ENCODE data around the gene EML4.
"Not testable (repeated sequence)": the region's sequence is repeated elsewhere in the genome, so short reads cannot be mapped to it uniquely, and the experiment has no call there.

Gene EML4

GRCh38 chr2:42133771-42134195 is 35.4 kb upstream of the EML4 start:
- POLR2A ChIA-PET = no interaction called here
- no peak for DNase-seq (ENCODE audit: extremely low spot score)
- TF ChIP-seq, protein P1, sequence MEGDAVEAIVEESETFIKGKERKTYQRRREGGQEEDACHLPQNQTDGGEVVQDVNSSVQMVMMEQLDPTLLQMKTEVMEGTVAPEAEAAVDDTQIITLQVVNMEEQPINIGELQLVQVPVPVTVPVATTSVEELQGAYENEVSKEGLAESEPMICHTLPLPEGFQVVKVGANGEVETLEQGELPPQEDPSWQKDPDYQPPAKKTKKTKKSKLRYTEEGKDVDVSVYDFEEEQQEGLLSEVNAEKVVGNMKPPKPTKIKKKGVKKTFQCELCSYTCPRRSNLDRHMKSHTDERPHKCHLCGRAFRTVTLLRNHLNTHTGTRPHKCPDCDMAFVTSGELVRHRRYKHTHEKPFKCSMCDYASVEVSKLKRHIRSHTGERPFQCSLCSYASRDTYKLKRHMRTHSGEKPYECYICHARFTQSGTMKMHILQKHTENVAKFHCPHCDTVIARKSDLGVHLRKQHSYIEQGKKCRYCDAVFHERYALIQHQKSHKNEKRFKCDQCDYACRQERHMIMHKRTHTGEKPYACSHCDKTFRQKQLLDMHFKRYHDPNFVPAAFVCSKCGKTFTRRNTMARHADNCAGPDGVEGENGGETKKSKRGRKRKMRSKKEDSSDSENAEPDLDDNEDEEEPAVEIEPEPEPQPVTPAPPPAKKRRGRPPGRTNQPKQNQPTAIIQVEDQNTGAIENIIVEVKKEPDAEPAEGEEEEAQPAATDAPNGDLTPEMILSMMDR (IDR thresholded peaks at IDR 0.05; ENCODE audit: control extremely low read depth, extremely low read depth, low read depth, missing control alignments) = no peak
- CTCF ChIA-PET = interaction anchor here (1.0 to 1.6 kb wide), 5 partner anchors 9 to 44 kb away, joined by 3 to 11 read pairs (median 3); no protein-coding TSS in a partner anchor

GRCh38 chr2:42134401-42134932 is 34.7 kb upstream of the EML4 start:
- DNase-seq (ENCODE audit: extremely low spot score); POLR2A ChIA-PET: not testable (repeated sequence)
- CTCF ChIA-PET = interaction anchor here (1.5 to 1.6 kb wide), 2 partner anchors 39 to 44 kb away, joined by 3 read pairs; no protein-coding TSS in a partner anchor

GRCh38 chr2:42135381-42136312 is 33.5 kb upstream of the EML4 start:
- no peak for DNase-seq (ENCODE audit: extremely low spot score)
- ChIA-PET CTCF (interaction anchor here (1.0 to 2.0 kb wide), 9 partner anchors 10 to 266 kb away, joined by 3 to 6 read pairs (median 3); no protein-coding TSS in a partner anchor), POLR2A (no interaction called here)
- TF ChIP-seq, protein P1 (IDR thresholded peaks at IDR 0.05; ENCODE audit: control extremely low read depth, extremely low read depth, low read depth, missing control alignments) = no peak

- TF ChIP-seq, protein P1 (IDR thresholded peaks at IDR 0.05; ENCODE audit: control extremely low read depth, extremely low read depth, low read depth, missing control alignments) = no peak
- POLR2A ChIA-PET = no interaction called here
- CTCF ChIA-PET = interaction anchor here (1.1 to 2.0 kb wide), 4 partner anchors 11 to 42 kb away, joined by 3 to 6 read pairs (median 4); no protein-coding TSS in a partner anchor
- DNase-seq (ENCODE audit: extremely low spot score) = no peak
These were observed 32.4 kb upstream of the EML4 start for GRCh38 chr2:42136782-42137124.

GRCh38 chr2:42137125-42137841 is 31.9 kb upstream of the EML4 start:
- TF ChIP-seq, protein P1 (IDR thresholded peaks at IDR 0.05; ENCODE audit: control extremely low read depth, extremely low read depth, low read depth, missing control alignments) = no peak
- ChIA-PET POLR2A (no interaction called here), CTCF (no interaction called here)
- no peak for DNase-seq (ENCODE audit: extremely low spot score)

- ChIA-PET CTCF (interaction anchor here (1.1 to 1.5 kb wide), 3 partner anchors 10 to 44 kb away, joined by 3 to 6 read pairs (median 4); no protein-coding TSS in a partner anchor), POLR2A (no interaction called here)
- DNase-seq (ENCODE audit: extremely low spot score) = no peak
- TF ChIP-seq, protein P1 (IDR thresholded peaks at IDR 0.05; ENCODE audit: control extremely low read depth, extremely low read depth, low read depth, missing control alignments) = no peak
These were observed 30.8 kb upstream of the EML4 start for GRCh38 chr2:42138163-42139015.

All from GM10248 (cell line).